ENCODE measurements around the gene ZBTB22.
A peak's percentile ranks its signal among the peaks of the same experiment; 100 is the strongest.

Gene ZBTB22

DNA sequence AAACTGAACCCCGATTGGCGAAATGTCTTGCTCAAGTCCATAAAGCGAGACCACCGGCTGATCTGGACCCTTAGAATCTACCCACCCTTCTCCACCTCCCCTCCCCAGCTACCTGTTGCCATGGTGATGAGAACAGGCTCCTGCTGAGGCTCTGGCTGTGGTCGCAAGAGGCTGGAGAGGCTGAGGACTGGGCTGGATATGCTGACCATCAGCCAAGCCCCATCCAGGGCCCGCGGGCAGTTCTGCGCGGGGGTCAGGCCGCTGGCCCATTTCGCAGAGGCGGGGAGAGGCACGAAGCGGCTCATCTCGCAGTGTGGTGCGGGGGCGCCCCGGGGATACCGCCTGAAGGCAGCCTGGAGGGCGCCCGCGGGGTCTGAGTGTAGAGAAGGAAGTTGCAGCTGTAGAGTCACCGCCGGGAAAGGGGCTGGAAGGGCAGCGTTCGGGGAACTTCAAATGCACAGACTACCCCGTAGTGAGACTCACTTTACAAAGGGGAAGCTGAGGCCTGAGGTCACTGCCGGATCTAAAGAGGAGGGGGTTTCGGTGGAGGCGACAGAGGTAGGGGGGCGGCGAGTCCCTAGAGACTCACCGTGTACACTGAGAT lies 4.3 kb downstream of the ZBTB22 start:
- FAIRE-seq, result no peak
- peak; percentile 38 for DNase-seq (ENCODE audit: insufficient read length)
- TF ChIP-seq TAF1 (IDR thresholded peaks at IDR 0.05; ENCODE audit: borderline replicate concordance, low read depth, low read length), result no peak
- no peak for TF ChIP-seq POLR2AphosphoS5 (IDR thresholded peaks at IDR 0.05; ENCODE audit: low read depth, low read length)
- no peak for TF ChIP-seq POLR2A (IDR thresholded peaks at IDR 0.05; ENCODE audit: low read depth, low read length)

- TF ChIP-seq TAF1 (IDR thresholded peaks at IDR 0.05; ENCODE audit: borderline replicate concordance, low read depth, low read length) (no peak), POLR2AphosphoS5 (IDR thresholded peaks at IDR 0.05; ENCODE audit: low read depth, low read length) (no peak), POLR2A (IDR thresholded peaks at IDR 0.05; ENCODE audit: low read depth, low read length) (peak; percentile 17; the same call in 1 of the 2 replicates)
- FAIRE-seq (no peak), DNase-seq (ENCODE audit: insufficient read length) (peak; percentile 86)
Measured at GRCh38 chr6:33312361-33313104, 5.0 kb downstream of the ZBTB22 start.

GRCh38 chr6:33306356-33306755 lies 11.2 kb downstream of the ZBTB22 start:
- TF ChIP-seq POLR2A (IDR thresholded peaks at IDR 0.05; ENCODE audit: low read depth, low read length) (no peak), POLR2AphosphoS5 (IDR thresholded peaks at IDR 0.05; ENCODE audit: low read depth, low read length) (no peak), TAF1 (IDR thresholded peaks at IDR 0.05; ENCODE audit: borderline replicate concordance, low read depth, low read length) (no peak)
- no peak for DNase-seq (ENCODE audit: insufficient read length)
- no peak for FAIRE-seq

- DNase-seq (ENCODE audit: insufficient read length), result no peak
- TF ChIP-seq TAF1 (IDR thresholded peaks at IDR 0.05; ENCODE audit: borderline replicate concordance, low read depth, low read length) (no peak), POLR2AphosphoS5 (IDR thresholded peaks at IDR 0.05; ENCODE audit: low read depth, low read length) (0 out of 2 replicates have a peak, but pooled peaks have one; percentile 18), POLR2A (IDR thresholded peaks at IDR 0.05; ENCODE audit: low read depth, low read length) (no peak)
- FAIRE-seq, result no peak
Measured at GRCh38 chr6:33305052-33305451, 12.5 kb downstream of the ZBTB22 start.

GRCh38 chr6:33304216-33304615 lies 13.3 kb downstream of the ZBTB22 start:
- no peak for TF ChIP-seq POLR2A (IDR thresholded peaks at IDR 0.05; ENCODE audit: low read depth, low read length)
- no peak for TF ChIP-seq POLR2AphosphoS5 (IDR thresholded peaks at IDR 0.05; ENCODE audit: low read depth, low read length)
- DNase-seq (ENCODE audit: insufficient read length) (no peak), FAIRE-seq (no peak)

GRCh38 chr6:33301877-33302276 lies 15.7 kb downstream of the ZBTB22 start:
- no peak for FAIRE-seq
- DNase-seq (ENCODE audit: insufficient read length), result no peak
- no peak for TF ChIP-seq POLR2AphosphoS5 (IDR thresholded peaks at IDR 0.05; ENCODE audit: low read depth, low read length)

DNA sequence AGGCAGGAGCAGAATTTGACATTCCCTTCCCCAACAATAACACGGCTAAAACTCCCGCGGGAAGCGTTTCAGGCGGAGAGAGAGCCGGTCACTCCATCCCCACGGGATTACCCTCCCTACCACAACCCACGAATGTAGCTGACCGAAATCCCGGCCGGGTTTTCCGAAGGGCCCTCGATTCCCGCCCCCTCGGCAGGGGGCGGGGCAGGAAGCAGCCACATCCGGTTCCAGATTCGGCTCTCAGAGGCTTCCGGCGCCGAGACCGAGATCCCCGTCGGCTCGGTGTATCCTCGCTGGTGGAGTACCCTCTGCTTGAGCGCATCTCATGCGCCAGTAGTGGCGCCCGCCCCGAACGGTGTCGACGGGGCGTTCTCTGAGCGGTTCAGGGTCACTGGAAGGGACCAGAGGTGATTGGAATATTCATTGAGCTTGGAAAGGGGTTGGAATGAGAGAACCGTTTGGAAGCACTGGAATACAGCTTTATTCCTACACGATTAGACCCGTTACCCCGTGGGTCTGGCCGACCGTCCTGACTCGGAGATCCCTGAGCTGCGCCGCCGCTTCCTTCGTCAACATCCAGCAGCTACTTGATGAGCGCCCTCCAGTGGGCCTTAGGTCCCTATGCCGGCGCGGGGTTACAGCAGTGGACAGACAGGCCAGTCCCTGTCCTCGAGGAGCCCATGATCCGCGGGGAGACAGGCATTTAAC lies 18.2 kb downstream of the ZBTB22 start:
- peak; percentile 78; the same call in 1 of the 2 replicates for TF ChIP-seq POLR2A (IDR thresholded peaks at IDR 0.05; ENCODE audit: low read depth, low read length)
- TF ChIP-seq TAF1 (IDR thresholded peaks at IDR 0.05; ENCODE audit: borderline replicate concordance, low read depth, low read length), result no peak
- TF ChIP-seq POLR2AphosphoS5 (IDR thresholded peaks at IDR 0.05; ENCODE audit: low read depth, low read length), result peak; percentile 79
- FAIRE-seq, result peak; percentile 95
- peak; percentile 93 for DNase-seq (ENCODE audit: insufficient read length)

GRCh38 chr6:33298773-33299236 lies 18.7 kb downstream of the ZBTB22 start, which contains the start of gene RGL2:
Gene RGL2, minus strand, starts transcription at chr6:33298942. Its CDS starts 332 bp downstream, at chr6:33298610.
- peak; percentile 61 for DNase-seq (ENCODE audit: insufficient read length)
- no peak for FAIRE-seq

DNA sequence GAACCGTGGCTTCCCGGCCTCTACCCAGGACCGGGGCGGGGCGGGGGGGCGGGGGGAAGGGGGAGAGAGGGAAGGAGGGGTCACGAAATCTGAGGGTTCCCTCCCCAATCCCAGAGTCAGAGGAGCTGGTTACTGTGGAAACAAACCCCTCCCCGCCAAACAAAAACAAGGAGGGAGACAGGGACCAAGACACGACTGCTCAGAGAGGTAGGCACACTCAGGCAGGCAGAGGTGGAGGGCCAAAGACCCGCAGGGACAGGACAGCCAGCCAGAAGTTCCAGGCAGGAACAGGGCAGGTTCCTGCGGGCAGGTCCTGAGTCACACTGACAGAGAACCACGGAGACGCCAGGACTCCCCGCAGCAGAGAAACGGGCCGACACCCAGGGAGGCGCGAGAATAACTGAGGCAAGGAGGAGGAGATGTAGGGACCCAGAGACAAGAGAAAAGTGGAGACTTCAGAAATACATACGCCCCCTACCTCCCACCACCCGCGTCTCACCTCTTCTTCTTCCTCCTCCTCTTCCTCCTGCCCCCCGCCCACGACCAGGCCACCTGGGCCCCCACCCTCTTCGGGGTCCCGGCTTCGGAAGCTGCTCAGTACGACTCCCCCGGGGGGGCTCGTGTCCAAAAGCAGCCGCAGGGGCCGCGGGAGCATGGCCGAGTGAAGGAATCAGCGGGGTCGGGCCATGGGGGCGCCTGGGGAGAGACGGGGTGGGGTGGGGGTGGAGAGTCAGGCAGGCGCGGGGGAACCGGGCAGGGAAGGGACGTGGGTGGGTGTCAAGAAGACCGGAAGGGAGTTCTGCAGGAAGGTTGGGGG lies 19.4 kb downstream of the ZBTB22 start:
- DNase-seq (ENCODE audit: insufficient read length) (peak; percentile 75), FAIRE-seq (peak; percentile 60)
- TF ChIP-seq TAF1 (IDR thresholded peaks at IDR 0.05; ENCODE audit: borderline replicate concordance, low read depth, low read length), result no peak
- TF ChIP-seq POLR2A (IDR thresholded peaks at IDR 0.05; ENCODE audit: low read depth, low read length), result peak; percentile 18; the same call in 1 of the 2 replicates

More at GRCh38 chr6:33298773-33299236, 18.7 kb downstream of the ZBTB22 start, which contains the start of gene RGL2:
- TF ChIP-seq POLR2A (IDR thresholded peaks at IDR 0.05; ENCODE audit: low read depth, low read length), result no peak
- TF ChIP-seq POLR2AphosphoS5 (IDR thresholded peaks at IDR 0.05; ENCODE audit: low read depth, low read length), result no peak
- TF ChIP-seq TAF1 (IDR thresholded peaks at IDR 0.05; ENCODE audit: borderline replicate concordance, low read depth, low read length), result no peak

DNA sequence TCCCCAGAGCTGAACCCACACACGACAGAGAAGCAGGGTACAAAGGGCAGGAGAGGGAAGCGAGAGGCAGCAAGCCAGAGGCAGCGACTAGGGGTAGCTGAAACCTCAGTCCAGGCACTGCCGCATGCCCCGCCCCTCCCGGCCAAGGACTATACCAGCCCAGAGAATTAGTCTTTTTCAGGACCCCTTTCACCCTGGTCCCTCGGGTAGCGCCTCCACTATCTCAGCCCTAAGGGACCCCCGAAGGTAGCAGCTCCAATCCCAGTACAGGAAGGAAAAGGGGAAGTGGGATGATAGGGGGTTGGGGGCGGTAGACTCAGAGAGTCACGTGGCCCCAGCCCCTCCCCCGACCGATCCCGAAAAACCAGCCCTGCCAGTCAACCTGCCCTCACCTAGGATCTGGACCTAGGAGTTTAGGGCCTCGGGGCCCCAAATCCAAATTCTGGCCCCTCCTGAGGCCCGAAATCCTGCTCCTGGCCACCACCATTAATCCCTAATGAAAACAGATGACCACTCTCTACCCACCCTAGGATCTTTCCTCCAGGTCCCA lies 20.1 kb downstream of the ZBTB22 start:
- DNase-seq (ENCODE audit: insufficient read length) (peak; percentile 57), FAIRE-seq (no peak)
- TF ChIP-seq TAF1 (IDR thresholded peaks at IDR 0.05; ENCODE audit: borderline replicate concordance, low read depth, low read length) (no peak), POLR2A (IDR thresholded peaks at IDR 0.05; ENCODE audit: low read depth, low read length) (no peak)

All from GM12892 (cell line).